AG09319 (cell line): Measurements from ENCODE around the gene CADM1.

ENCODE experiments used
- DNase-seq: peaks from one replicate; pipeline ENCODE4 v3.0.0-alpha.2; 2010; ENCODE audit warnings: low read depth; ENCODE audit errors: extremely low read depth
- TF ChIP-seq, protein P1 (sequence below): IDR thresholded peaks from 2 replicates; pipeline ENCODE4 v1.5.1; 2011; ENCODE audit warnings: low read depth, mild to moderate bottlenecking, inconsistent platforms, low read length, moderate library complexity

Gene CADM1

DNA sequence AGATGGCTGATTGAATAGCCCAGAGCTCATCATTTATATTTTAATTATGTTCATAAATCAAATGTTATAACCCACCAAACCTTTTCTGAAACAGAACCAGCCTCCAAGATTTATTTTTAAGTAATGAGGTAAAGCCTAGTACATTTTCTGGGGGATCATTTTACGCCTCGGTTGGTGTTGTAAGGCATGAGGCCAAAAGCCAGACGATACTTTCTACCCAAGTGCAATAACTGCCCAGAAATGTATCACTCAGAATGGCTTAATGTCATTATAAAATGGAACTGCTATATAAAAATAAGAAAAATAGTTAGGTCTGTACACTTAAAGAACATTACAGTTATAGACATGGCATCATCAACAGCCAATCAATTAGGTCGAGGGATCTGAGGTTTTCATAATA, 283.3 kb downstream of the CADM1 start:
- TF ChIP-seq, protein P1, sequence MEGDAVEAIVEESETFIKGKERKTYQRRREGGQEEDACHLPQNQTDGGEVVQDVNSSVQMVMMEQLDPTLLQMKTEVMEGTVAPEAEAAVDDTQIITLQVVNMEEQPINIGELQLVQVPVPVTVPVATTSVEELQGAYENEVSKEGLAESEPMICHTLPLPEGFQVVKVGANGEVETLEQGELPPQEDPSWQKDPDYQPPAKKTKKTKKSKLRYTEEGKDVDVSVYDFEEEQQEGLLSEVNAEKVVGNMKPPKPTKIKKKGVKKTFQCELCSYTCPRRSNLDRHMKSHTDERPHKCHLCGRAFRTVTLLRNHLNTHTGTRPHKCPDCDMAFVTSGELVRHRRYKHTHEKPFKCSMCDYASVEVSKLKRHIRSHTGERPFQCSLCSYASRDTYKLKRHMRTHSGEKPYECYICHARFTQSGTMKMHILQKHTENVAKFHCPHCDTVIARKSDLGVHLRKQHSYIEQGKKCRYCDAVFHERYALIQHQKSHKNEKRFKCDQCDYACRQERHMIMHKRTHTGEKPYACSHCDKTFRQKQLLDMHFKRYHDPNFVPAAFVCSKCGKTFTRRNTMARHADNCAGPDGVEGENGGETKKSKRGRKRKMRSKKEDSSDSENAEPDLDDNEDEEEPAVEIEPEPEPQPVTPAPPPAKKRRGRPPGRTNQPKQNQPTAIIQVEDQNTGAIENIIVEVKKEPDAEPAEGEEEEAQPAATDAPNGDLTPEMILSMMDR: no peak
- DNase-seq: no peak

DNA sequence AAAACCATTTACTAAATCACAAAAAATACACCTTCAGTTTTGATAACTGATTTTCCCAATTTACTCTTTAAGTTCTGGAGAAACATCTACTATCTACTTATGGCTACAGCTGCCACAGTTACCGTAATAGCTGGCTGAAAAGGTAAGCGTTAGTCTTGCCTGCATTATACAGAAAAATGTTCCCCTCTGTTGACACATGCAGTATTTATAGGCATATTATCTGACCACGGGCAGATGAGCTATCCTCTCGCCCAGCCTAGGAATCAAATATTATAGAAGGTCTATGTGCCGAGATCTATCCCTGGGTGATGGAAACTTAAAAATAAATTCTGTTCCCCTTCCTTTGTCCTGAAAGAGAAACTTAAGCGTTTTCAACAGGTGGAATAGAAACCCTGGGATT, 283.8 kb downstream of the CADM1 start:
- TF ChIP-seq, protein P1: no peak
- DNase-seq: no peak

DNA sequence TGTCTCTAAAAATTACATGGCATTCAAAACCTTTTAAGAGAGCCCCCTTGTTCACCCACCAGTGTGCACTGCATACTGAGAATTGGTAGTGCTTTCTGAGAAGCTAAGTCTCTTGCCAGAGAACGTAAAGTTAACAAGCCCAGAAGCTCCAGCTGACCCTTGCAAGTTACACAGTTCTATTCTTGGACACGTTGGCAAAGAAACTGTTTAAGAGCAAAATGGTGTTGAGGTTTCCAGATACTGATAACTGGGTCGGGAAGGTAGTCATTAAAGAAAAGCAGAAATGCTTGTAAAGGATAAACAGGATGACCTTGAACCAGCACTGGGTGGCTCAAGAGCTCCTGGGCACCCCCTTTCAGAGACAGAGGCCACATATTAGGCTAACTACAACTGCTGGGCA, 284.8 kb downstream of the CADM1 start:
- no peak for DNase-seq
- TF ChIP-seq, protein P1: no peak

DNA sequence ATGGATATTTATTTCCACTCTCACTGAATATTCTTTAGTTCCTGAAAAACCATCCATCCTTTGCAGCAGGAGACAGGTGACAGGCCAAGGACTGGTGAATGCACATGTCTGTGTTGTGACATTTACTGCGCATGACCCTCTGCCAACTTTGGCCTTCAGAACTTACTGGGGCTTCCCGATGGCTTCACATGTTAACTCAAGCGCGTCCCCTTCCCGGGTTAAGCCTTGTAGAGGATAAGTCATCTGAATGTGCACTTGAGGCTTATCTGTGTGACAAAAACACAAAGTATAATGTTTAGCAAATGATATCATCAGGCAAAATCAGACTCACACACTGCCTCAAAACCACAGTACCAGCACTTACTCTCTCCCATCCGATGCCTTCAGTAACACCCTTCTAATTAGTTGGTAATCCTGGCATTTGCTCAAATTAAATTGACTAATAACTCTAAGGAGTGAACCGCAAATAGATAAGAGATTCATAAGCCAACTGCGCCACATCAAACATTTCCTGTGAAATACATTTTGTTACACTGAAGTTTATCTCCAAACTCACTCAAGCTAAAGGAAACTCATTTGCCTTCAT, 286.4 kb downstream of the CADM1 start:
- TF ChIP-seq, protein P1: no peak
- no peak for DNase-seq

DNA sequence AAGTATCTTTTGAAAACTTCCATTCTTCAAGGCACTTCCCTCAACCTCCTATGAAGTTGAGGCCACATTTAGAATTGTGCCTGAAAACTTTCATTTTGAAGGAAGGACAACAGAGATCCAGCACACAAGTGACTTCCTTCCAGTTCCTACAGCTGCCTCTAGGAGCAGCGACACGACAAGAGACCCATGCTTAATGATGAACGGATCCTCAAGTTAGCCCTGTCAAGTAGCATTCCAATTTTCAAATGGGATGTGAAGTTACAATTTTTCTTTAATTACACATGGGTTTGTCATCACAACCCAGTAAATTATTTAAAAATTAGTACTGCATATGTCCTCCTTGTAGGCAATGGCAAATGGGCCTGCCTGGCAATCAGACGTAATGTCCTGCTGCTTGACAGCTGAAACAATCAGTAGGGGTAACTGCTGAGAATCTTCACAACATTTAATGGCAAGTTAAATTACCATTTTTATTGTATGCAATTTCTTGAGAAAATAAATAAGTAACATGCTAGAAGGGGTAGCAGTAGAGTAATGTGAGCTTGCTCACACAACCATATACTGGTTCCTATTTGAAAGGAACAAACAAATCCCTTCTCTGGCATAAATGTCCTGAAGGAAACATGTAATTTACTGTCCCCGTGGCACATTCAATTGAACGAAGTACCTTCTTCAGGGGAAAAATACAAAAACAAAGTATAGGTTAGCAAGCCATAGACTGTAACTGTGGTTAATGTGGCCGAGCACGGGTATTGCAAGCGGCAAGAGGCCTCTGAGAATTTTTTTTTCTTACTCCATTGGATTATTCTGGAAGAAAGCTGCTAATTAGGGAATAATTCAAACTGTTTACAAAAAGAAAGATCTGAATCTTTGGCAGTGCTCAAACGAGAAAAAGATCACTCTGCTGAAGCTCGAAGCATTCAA, 288.3 kb downstream of the CADM1 start:
- TF ChIP-seq, protein P1: no peak
- DNase-seq: no peak

DNA sequence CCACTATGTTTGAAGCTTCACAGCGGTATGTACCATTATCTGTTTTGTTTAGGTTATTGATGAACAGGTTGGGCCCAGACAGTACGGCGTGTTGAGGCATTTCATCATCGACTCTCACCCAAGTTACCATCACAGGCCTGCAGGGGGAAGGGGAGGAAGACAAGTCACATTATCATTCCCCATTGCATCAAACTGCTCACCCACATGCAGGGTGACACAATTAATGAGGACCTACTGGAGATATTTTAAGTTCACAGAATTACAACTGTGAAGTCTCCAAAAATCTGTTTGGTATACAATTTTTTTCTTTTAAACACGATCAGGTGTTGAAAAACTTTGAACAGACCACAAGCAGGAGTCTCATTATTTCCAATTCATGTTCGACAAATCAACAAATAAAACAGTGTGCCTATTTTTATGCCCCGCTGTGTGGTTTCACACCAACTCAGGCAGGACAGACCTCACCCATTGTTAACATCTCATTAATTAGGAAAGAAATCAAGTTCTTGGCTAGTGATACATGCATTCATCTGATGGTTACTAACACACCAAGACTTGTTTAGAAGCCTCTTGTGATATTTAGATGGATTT, 289.5 kb downstream of the CADM1 start:
- DNase-seq: no peak
- TF ChIP-seq, protein P1: no peak

DNA sequence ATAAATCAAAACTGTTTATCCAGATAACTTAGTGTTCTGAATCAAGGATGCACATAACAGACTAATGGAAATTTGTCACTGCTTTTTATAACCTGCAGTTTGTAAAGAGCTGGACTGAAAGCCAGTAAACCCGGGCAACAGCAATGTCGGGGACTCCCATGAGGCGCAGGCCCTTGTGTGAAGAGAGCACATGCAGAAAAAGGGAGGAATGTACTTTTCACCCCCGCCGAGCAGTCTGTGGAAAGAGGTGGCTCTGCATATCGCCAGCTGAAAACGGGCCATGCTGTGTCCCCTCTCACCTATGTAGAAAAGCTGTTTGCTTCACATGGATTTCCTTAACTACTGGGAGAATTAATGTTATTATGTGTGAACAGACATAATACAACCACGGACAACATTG, 291.2 kb downstream of the CADM1 start:
- TF ChIP-seq, protein P1: no peak
- no peak for DNase-seq
